OCI-LY3 (cell line): ENCODE data around the gene SELENOW.

Experiments
- H2AFZ ChIP-seq: fragments of 200-600, 300-600 bp; shearing (Covaris generic); 2 replicates; pipeline ENCODE4 v1.6.0; 2014; ENCODE audit warnings: antibody characterized with exemption, low read depth, low read length
- H3K27ac ChIP-seq: fragments of 200-600, 300-600 bp; sonication (generic); 2 replicates; pipeline ENCODE4 v1.5.1; 2014; ENCODE audit warnings: mild to moderate bottlenecking, low read length, moderate library complexity, mixed read lengths
- H3K27me3 ChIP-seq: fragments of 200-600, 300-600 bp; sonication (generic); 2 replicates; pipeline ENCODE4 v1.6.1; 2014; ENCODE audit warnings: low read depth, low read length, mixed read lengths
- H3K36me3 ChIP-seq: fragments of 200-600, 300-600 bp; sonication (generic); replicated peaks from 2 replicates; pipeline ENCODE3; 2014; ENCODE audit warnings: low read depth, low read length, mixed read lengths
- H3K4me1 ChIP-seq: fragments of 300-600, 200-600 bp; sonication (generic); 2 replicates; pipeline ENCODE4 v1.6.1; 2014; ENCODE audit warnings: low read length, mixed read lengths
- H3K4me2 ChIP-seq: fragments of 200-600, 300-600 bp; sonication (generic); 2 replicates; pipeline ENCODE4 v1.6.1; 2014; ENCODE audit warnings: low read length, mixed read lengths
- H3K4me3 ChIP-seq: fragments of 300-600, 200-600 bp; sonication (generic); 2 replicates; pipeline ENCODE4 v1.5.1; 2014; ENCODE audit warnings: antibody characterized with exemption, mild to moderate bottlenecking, low read length, moderate library complexity
- H3K79me2 ChIP-seq: fragments of 300-600, 200-600 bp; shearing (Covaris generic); 2 replicates; pipeline ENCODE4 v1.6.1; 2014; ENCODE audit warnings: mild to moderate bottlenecking, low read length, mixed read lengths
- H3K9ac ChIP-seq: fragments of 300-600, 200-600 bp; shearing (Covaris generic); 2 replicates; pipeline ENCODE4 v1.6.0; 2014; ENCODE audit warnings: mild to moderate bottlenecking, low read length, moderate library complexity
- H3K9me3 ChIP-seq: fragments of 200-600, 300-600 bp; shearing (Covaris generic); 2 replicates; pipeline ENCODE4 v1.6.1; 2014; ENCODE audit warnings: low read length, mixed read lengths; ENCODE audit not compliant: insufficient read depth
- H4K20me1 ChIP-seq: fragments of 200-600, 300-600 bp; sonication (generic); 2 replicates; pipeline ENCODE4 v1.6.1; 2016; ENCODE audit warnings: low read length, mixed read lengths; ENCODE audit not compliant: insufficient read depth
- CTCF ChIP-seq: fragments of 200-600, 300-600 bp; sonication (generic); IDR thresholded peaks from 2 replicates; pipeline ENCODE4 v1.5.1; 2014; ENCODE audit warnings: antibody characterized with exemption, low read length, low read depth
- EZH2phosphoT487 ChIP-seq: fragments of 200-600 bp; shearing (Covaris generic); IDR thresholded peaks from 2 replicates; pipeline ENCODE4 v1.6.1; 2018; ENCODE audit warnings: antibody characterized with exemption, mixed run types, low read depth

SELENOW gene

GRCh38 chr19:47790398-47790814 is 11.9 kb downstream of the SELENOW start:
- Histone ChIP-seq H3K4me2 (peak overlapping the region; percentile 54), H2AFZ (0 out of 2 replicates have a peak overlapping the region, but pooled peaks have one; percentile 32), H3K27me3 (no peaks in the 10 kb centered on the region), H3K9ac (no peak overlapping the region), H3K79me2 (no peaks in the 10 kb centered on the region), H3K4me1 (peaks cover 3% of the 10 kb centered on the region; the same call in 1 of the 2 replicates), H3K9me3 (peaks cover 8% of the 10 kb centered on the region; the same call in 1 of the 2 replicates), H3K4me3 (peak overlapping the region; percentile 32; the same call in 1 of the 2 replicates), H4K20me1 (no peaks in the 10 kb centered on the region), H3K27ac (no peak overlapping the region), H3K36me3 (peaks cover 4% of the 10 kb centered on the region)
- TF ChIP-seq CTCF (peak; percentile 95), EZH2phosphoT487 (no peak)

DNA sequence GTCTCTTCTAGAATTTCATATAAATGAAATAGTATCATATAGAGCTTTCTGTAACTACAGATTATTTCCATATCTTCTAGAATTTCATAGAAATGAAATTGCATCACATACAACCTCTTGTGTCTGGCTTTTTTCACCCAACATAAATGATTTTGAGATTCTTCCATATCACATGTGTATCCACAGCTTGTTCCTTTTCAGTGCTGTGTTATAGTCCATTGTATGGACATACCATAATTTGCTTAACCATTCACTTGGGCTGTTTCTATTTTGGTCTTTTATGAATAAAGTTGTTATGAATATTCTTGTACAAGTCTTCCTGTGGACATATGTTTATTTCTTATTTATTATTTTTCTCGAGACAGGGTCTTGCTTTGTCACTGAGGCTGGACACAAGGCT is 14.1 kb downstream of the SELENOW start:
- TF ChIP-seq CTCF (no peak), EZH2phosphoT487 (no peak)
- Histone ChIP-seq H3K79me2 (no peaks in the 10 kb centered on the region), H4K20me1 (no peaks in the 10 kb centered on the region), H3K27ac (no peak overlapping the region), H3K36me3 (peaks cover 2% of the 10 kb centered on the region), H2AFZ (no peak overlapping the region), H3K4me2 (no peak overlapping the region), H3K9me3 (peaks cover 8% of the 10 kb centered on the region; the same call in 1 of the 2 replicates), H3K27me3 (no peaks in the 10 kb centered on the region), H3K4me1 (peaks cover 3% of the 10 kb centered on the region; the same call in 1 of the 2 replicates), H3K4me3 (no peak overlapping the region), H3K9ac (no peak overlapping the region)

- peaks cover 3% of the 10 kb centered on the region; the same call in 1 of the 2 replicates for H3K4me1 ChIP-seq
- H3K4me2 ChIP-seq: no peak overlapping the region
- H3K27ac ChIP-seq: no peak overlapping the region
- peaks cover 8% of the 10 kb centered on the region; the same call in 1 of the 2 replicates for H3K9me3 ChIP-seq
- H4K20me1 ChIP-seq: no peaks in the 10 kb centered on the region
- H3K27me3 ChIP-seq: peaks cover 7% of the 10 kb centered on the region; the same call in 1 of the 2 replicates
- H2AFZ ChIP-seq: no peak overlapping the region
- TF ChIP-seq EZH2phosphoT487 (no peak), CTCF (peak; percentile 15)
- H3K36me3 ChIP-seq: peaks cover 2% of the 10 kb centered on the region
- H3K79me2 ChIP-seq: no peaks in the 10 kb centered on the region
- no peak overlapping the region for H3K9ac ChIP-seq
- H3K4me3 ChIP-seq: no peak overlapping the region
Measured at GRCh38 chr19:47794526-47794925, 16.0 kb downstream of the SELENOW start.

GRCh38 chr19:47796785-47797184 is 18.3 kb downstream of the SELENOW start:
- Histone ChIP-seq H3K9ac (no peak overlapping the region), H2AFZ (no peak overlapping the region), H3K4me1 (no peaks in the 10 kb centered on the region), H3K4me3 (no peak overlapping the region), H4K20me1 (no peaks in the 10 kb centered on the region), H3K79me2 (no peaks in the 10 kb centered on the region), H3K27me3 (peaks cover 7% of the 10 kb centered on the region; the same call in 1 of the 2 replicates), H3K36me3 (peaks cover 2% of the 10 kb centered on the region), H3K27ac (no peak overlapping the region), H3K4me2 (no peak overlapping the region), H3K9me3 (peaks cover 8% of the 10 kb centered on the region; the same call in 1 of the 2 replicates)
- TF ChIP-seq CTCF: no peak
- TF ChIP-seq EZH2phosphoT487: no peak
